HG03103 (cell line): ENCODE results near the gene RCBTB1.
"Not testable (repeated sequence)": the region's sequence is repeated elsewhere in the genome, so short reads cannot be mapped to it uniquely, and the experiment has no call there.

Experiments used
- ATAC-seq: cut with Tn5 transposase; IDR thresholded peaks from one replicate; pipeline ENCODE4 v1.9.1; 2021; ENCODE audit warnings: low read depth; ENCODE audit not compliant: unreplicated experiment

The RCBTB1 gene

GRCh38 chr13:49524740-49525501 is 60.4 kb downstream of the RCBTB1 start:
- ATAC-seq, result no peak

GRCh38 chr13:49521224-49521623 is 64.1 kb downstream of the RCBTB1 start:
- no peak for ATAC-seq

GRCh38 chr13:49517461-49517860 is 67.9 kb downstream of the RCBTB1 start:
- no peak for ATAC-seq

- ATAC-seq, result no peak
These were observed 68.9 kb downstream of the RCBTB1 start for GRCh38 chr13:49516467-49516866.

- no peak for ATAC-seq
These were observed 72.8 kb downstream of the RCBTB1 start for GRCh38 chr13:49512578-49512977.

- ATAC-seq, result no peak
These were observed 81.4 kb downstream of the RCBTB1 start for GRCh38 chr13:49503951-49504350.

- no peak for ATAC-seq
These were observed 82.4 kb downstream of the RCBTB1 start for GRCh38 chr13:49502954-49503353.

- no peak for ATAC-seq
These were observed 85.3 kb downstream of the RCBTB1 start for GRCh38 chr13:49499889-49500660.

GRCh38 chr13:49498206-49498605 is 87.2 kb downstream of the RCBTB1 start:
- ATAC-seq, result no peak

GRCh38 chr13:49497272-49497671 is 88.1 kb downstream of the RCBTB1 start:
- no peak for ATAC-seq

- ATAC-seq, result not testable (repeated sequence)
These were observed 88.5 kb downstream of the RCBTB1 start for GRCh38 chr13:49496837-49497236.

GRCh38 chr13:49495783-49496762 is 89.3 kb downstream of the RCBTB1 start, which contains the start of gene PHF11:
TSS of gene PHF11 (plus strand) at chr13:49495953. CDS start at chr13:49496002, 49 bp downstream.
- peak; percentile 75 for ATAC-seq

- ATAC-seq, result no peak
These were observed 90.7 kb downstream of the RCBTB1 start for GRCh38 chr13:49494645-49495044.

GRCh38 chr13:49488563-49488962 is 96.8 kb downstream of the RCBTB1 start:
- ATAC-seq, result no peak
